Stomach (tissue), 4 donors: ENCODE data around the gene BORCS8.

Source experiments
- CTCF ChIP-seq, 7 experiments: fragments of 450-650 bp in 4 of 7; fragments of 200-600 bp in 3 of 7; sonication (generic) in 3 of 7; IDR thresholded peaks; one replicate each; pipeline ENCODE4 v1.5.1; 2016 to 2019; ENCODE audit warnings: antibody characterized with exemption in 7 of 7, control low read depth in 2 of 7, mild to moderate bottlenecking in 1 of 7
- EP300 ChIP-seq: sonication (generic); formaldehyde crosslinking; IDR thresholded peaks from one replicate; pipeline ENCODE4 v1.6.1; 2017; ENCODE audit warnings: antibody characterized with exemption
- POLR2A ChIP-seq, 4 donors: fragments of 450-650 bp; IDR thresholded peaks; one replicate each; pipeline ENCODE4 v1.6.1; 2016; ENCODE audit warnings: antibody characterized with exemption in 4 of 4, control low read depth in 2 of 4, mild to moderate bottlenecking in 1 of 4, moderate library complexity in 1 of 4
- POLR2AphosphoS5 ChIP-seq, 3 donors: sonication (generic); formaldehyde crosslinking; IDR thresholded peaks; one replicate each; pipeline ENCODE4 v1.6.1; 2016; ENCODE audit warnings: antibody characterized with exemption in 3 of 3

DNA sequence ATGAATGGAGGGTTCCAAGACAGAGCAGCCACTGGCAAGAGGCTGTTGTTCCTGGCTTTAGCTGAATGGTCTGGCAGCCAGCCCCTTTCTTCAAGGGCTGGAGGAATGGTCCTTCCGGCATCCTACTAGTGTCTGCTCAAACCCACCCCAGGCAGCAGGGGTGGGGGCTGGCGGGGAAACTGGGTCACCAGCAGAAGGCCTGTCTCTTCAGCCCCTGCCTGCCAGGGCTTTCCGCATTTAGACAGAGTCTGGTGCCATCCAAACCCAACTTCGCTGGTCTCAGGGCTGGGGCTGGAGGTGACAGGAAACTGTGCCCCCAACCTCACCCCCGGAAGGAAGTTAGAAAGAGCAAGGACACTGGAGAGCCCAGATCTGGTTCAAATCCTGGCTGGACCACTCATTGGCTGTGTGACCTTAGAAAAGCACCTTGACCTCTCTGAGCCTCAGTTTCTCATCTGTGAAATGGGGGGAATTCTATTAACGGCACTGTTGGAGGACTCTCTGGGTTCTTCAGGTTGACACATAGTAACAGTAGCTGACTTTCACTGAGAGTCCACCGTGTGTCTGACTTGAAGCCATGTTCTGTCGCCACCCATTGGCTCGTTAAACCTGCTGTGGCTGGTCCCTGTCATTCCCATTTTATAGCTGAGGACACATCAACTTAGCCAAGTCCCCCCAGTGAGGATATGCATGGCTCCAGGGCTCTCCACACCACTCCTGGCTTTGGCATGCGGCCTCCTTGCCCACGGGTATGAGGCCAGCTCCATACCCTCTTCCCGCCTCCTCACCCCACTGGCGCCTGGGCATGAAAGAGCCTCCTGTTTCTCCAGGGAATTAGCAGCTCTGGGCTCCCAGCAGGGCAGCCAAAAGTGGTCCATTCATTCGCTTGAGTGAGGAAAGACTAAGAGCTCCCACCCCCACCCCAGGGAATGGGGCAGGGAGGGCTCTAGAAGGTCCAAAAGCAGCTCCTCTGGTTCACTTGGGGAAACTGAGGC, 13.8 kb upstream of the BORCS8 start:
- no peak for TF ChIP-seq POLR2AphosphoS5 (IDR thresholded peaks at IDR 0.05)
- TF ChIP-seq POLR2A (IDR thresholded peaks at IDR 0.05), result no peak
- no peak for TF ChIP-seq CTCF (IDR thresholded peaks at IDR 0.05)
- TF ChIP-seq EP300, result no peak
